ENCODE data around the gene CRK.

DNA sequence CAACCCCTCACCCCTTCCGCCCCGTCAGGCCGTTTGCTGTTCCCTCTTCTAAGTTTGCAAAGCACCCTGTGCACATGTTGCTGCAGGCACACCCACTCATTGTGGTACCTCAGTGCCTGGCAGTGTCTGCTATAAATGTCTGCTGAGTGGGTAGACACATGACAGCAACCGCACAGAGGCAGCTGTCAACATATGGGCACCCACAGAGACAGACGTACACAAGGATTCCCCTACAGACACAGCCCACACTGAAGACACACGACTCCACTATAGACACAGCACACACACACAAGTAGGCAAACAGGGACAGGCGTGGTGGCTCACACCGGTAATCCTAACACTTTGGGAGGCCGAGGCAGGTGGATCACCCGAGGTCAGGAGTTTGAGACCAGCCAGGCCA, 17.8 kb upstream of the CRK start:
- TF ChIP-seq, protein P1, sequence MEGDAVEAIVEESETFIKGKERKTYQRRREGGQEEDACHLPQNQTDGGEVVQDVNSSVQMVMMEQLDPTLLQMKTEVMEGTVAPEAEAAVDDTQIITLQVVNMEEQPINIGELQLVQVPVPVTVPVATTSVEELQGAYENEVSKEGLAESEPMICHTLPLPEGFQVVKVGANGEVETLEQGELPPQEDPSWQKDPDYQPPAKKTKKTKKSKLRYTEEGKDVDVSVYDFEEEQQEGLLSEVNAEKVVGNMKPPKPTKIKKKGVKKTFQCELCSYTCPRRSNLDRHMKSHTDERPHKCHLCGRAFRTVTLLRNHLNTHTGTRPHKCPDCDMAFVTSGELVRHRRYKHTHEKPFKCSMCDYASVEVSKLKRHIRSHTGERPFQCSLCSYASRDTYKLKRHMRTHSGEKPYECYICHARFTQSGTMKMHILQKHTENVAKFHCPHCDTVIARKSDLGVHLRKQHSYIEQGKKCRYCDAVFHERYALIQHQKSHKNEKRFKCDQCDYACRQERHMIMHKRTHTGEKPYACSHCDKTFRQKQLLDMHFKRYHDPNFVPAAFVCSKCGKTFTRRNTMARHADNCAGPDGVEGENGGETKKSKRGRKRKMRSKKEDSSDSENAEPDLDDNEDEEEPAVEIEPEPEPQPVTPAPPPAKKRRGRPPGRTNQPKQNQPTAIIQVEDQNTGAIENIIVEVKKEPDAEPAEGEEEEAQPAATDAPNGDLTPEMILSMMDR (IDR thresholded peaks at IDR 0.05): no peak
- TF ChIP-seq EP300 (IDR thresholded peaks at IDR 0.05): no peak

Data from sigmoid colon (tissue), 4 donors.